ENCODE results near the gene PDE4D. TPM values are rescaled to one million over a fixed set of nuclear protein-coding genes. Genes with fewer than 3 reads are reported as not detected.

The PDE4D gene
- total and polyA plus RNA-seq, 2 experiments from 2014 or later, result 4.3 to 9.7 TPM

- Histone ChIP-seq H3K36me3 (ENCODE audit: low read depth) (no peaks in the 10 kb centered on the region), H3K9me2 (ENCODE audit: insufficient read depth) (no peaks in the 10 kb centered on the region), H3K9me3 (ENCODE audit: low read depth) (no peaks in the 10 kb centered on the region), H3F3A (ENCODE audit: insufficient read depth) (no peaks in the 10 kb centered on the region), H2AFZ (0 out of 2 replicates have a peak overlapping the region, but pooled peaks have one; percentile 9), H3K27me3 (replicated peaks; ENCODE audit: insufficient read depth) (no peaks in the 10 kb centered on the region), H3K79me2 (ENCODE audit: insufficient read depth) (no peaks in the 10 kb centered on the region), H3K4me2 (ENCODE audit: unreplicated experiment) (no peak overlapping the region), H3K9ac (no peak overlapping the region), H3K27ac (no peak overlapping the region), H4K20me1 (ENCODE audit: insufficient read depth) (no peaks in the 10 kb centered on the region), H3K4me3 (no peak overlapping the region), H3K4me1 (ENCODE audit: insufficient read depth) (no peaks in the 10 kb centered on the region)
- TF ChIP-seq EZH2phosphoT487 (IDR thresholded peaks at IDR 0.05; ENCODE audit: insufficient read depth, low read depth), result no peak
- no peak for TF ChIP-seq EZH2 (IDR thresholded peaks at IDR 0.05; ENCODE audit: insufficient read depth, poor library complexity, severe bottlenecking)
- in situ Hi-C loops (cut with MboI), result no loop called here
- 37 to 43% methylated on average over 3 of the region's 3 CpGs for WGBS, 2 experiments (ENCODE audit: low coverage in 1 of 2, low lambda C conversion rate in 2 of 2, missing lambda C conversion rate in 2 of 2)
- DNase-seq, result no peak
Observed at GRCh38 chr5:59547731-59548130, 345.8 kb downstream of the PDE4D start.

- 73 to 90% methylated on average over 2 of the region's 2 CpGs for WGBS, 2 experiments (ENCODE audit: low coverage in 1 of 2, low lambda C conversion rate in 2 of 2, missing lambda C conversion rate in 2 of 2)
- TF ChIP-seq EZH2phosphoT487 (IDR thresholded peaks at IDR 0.05; ENCODE audit: insufficient read depth, low read depth) (no peak), EZH2 (IDR thresholded peaks at IDR 0.05; ENCODE audit: insufficient read depth, poor library complexity, severe bottlenecking) (no peak)
Observed at GRCh38 chr5:59544573-59544972, 349.0 kb downstream of the PDE4D start.

GRCh38 chr5:59543821-59544442, 349.6 kb downstream of the PDE4D start:
- 13 to 14% methylated on average over 2 of the region's 2 CpGs for WGBS, 2 experiments (ENCODE audit: low coverage in 1 of 2, low lambda C conversion rate in 2 of 2, missing lambda C conversion rate in 2 of 2)
- TF ChIP-seq EZH2phosphoT487 (IDR thresholded peaks at IDR 0.05; ENCODE audit: insufficient read depth, low read depth) (no peak), EZH2 (IDR thresholded peaks at IDR 0.05; ENCODE audit: insufficient read depth, poor library complexity, severe bottlenecking) (no peak)
- no peaks in the 10 kb centered on the region for H4K20me1 ChIP-seq (ENCODE audit: insufficient read depth)
- no peaks in the 10 kb centered on the region for H3K79me2 ChIP-seq (ENCODE audit: insufficient read depth)
- in situ Hi-C loops (cut with MboI), result no loop called here
- no peak overlapping the region for H3K9ac ChIP-seq
- no peaks in the 10 kb centered on the region for H3K36me3 ChIP-seq (ENCODE audit: low read depth)
- no peaks in the 10 kb centered on the region for H3K9me2 ChIP-seq (ENCODE audit: insufficient read depth)
- no peak overlapping the region for H3K4me2 ChIP-seq (ENCODE audit: unreplicated experiment)
- H3F3A ChIP-seq (ENCODE audit: insufficient read depth), result no peaks in the 10 kb centered on the region
- DNase-seq, result no peak
- H2AFZ ChIP-seq, result no peak overlapping the region
- H3K27me3 ChIP-seq (replicated peaks; ENCODE audit: insufficient read depth), result no peaks in the 10 kb centered on the region
- H3K4me1 ChIP-seq (ENCODE audit: insufficient read depth), result no peaks in the 10 kb centered on the region
- no peaks in the 10 kb centered on the region for H3K9me3 ChIP-seq (ENCODE audit: low read depth)
- no peak overlapping the region for H3K4me3 ChIP-seq
- no peak overlapping the region for H3K27ac ChIP-seq

More at GRCh38 chr5:59544573-59544972, 349.0 kb downstream of the PDE4D start:
- Histone ChIP-seq H3K9me3 (ENCODE audit: low read depth) (no peaks in the 10 kb centered on the region), H3F3A (ENCODE audit: insufficient read depth) (no peaks in the 10 kb centered on the region), H3K4me1 (ENCODE audit: insufficient read depth) (no peaks in the 10 kb centered on the region), H3K79me2 (ENCODE audit: insufficient read depth) (no peaks in the 10 kb centered on the region), H3K4me3 (no peak overlapping the region), H3K27ac (no peak overlapping the region), H4K20me1 (ENCODE audit: insufficient read depth) (no peaks in the 10 kb centered on the region), H3K9me2 (ENCODE audit: insufficient read depth) (no peaks in the 10 kb centered on the region), H2AFZ (no peak overlapping the region), H3K36me3 (ENCODE audit: low read depth) (no peaks in the 10 kb centered on the region), H3K4me2 (ENCODE audit: unreplicated experiment) (no peak overlapping the region), H3K9ac (no peak overlapping the region), H3K27me3 (replicated peaks; ENCODE audit: insufficient read depth) (no peaks in the 10 kb centered on the region)
- in situ Hi-C loops (cut with MboI), result no loop called here
- no peak for DNase-seq

- H3K36me3 ChIP-seq (ENCODE audit: low read depth), result no peaks in the 10 kb centered on the region
- H3K27ac ChIP-seq, result no peak overlapping the region
- no peak overlapping the region for H3K4me2 ChIP-seq (ENCODE audit: unreplicated experiment)
- 31 to 32% methylated on average over 6 of the region's 6 CpGs for WGBS, 2 experiments (ENCODE audit: low coverage in 1 of 2, low lambda C conversion rate in 2 of 2, missing lambda C conversion rate in 2 of 2)
- no peaks in the 10 kb centered on the region for H3K4me1 ChIP-seq (ENCODE audit: insufficient read depth)
- H3K9me2 ChIP-seq (ENCODE audit: insufficient read depth), result no peaks in the 10 kb centered on the region
- TF ChIP-seq EZH2phosphoT487 (IDR thresholded peaks at IDR 0.05; ENCODE audit: insufficient read depth, low read depth), result no peak
- no peak for TF ChIP-seq EZH2 (IDR thresholded peaks at IDR 0.05; ENCODE audit: insufficient read depth, poor library complexity, severe bottlenecking)
- H3K79me2 ChIP-seq (ENCODE audit: insufficient read depth), result no peaks in the 10 kb centered on the region
- no peaks in the 10 kb centered on the region for H3K27me3 ChIP-seq (replicated peaks; ENCODE audit: insufficient read depth)
- no peaks in the 10 kb centered on the region for H4K20me1 ChIP-seq (ENCODE audit: insufficient read depth)
- no peaks in the 10 kb centered on the region for H3K9me3 ChIP-seq (ENCODE audit: low read depth)
- H3K4me3 ChIP-seq, result no peak overlapping the region
- no peak for DNase-seq
- no peak overlapping the region for H3K9ac ChIP-seq
- no peaks in the 10 kb centered on the region for H3F3A ChIP-seq (ENCODE audit: insufficient read depth)
- in situ Hi-C loops (cut with MboI), result no loop called here
- H2AFZ ChIP-seq, result no peak overlapping the region
Observed at GRCh38 chr5:59542851-59543820, 350.4 kb downstream of the PDE4D start.

Data from GM23248 (cell line).